SU-DHL-6 (cell line): ENCODE measurements around the gene SIRPG.

Experiments
- EZH2phosphoT487 ChIP-seq: fragments of 200-600 bp; sonication (generic), shearing (Covaris generic); conservative IDR thresholded peaks from 2 replicates; pipeline ENCODE4 v1.6.1; 2018; ENCODE audit warnings: mild to moderate bottlenecking, antibody characterized with exemption, low read length, moderate library complexity, mixed read lengths
- TF ChIP-seq, protein P1 (sequence below): fragments of 200-600 bp; sonication (generic); IDR thresholded peaks from one replicate; pipeline ENCODE4 v1.5.1; 2017; ENCODE audit warnings: antibody characterized with exemption, mild to moderate bottlenecking, low read length, moderate library complexity; ENCODE audit not compliant: insufficient read depth, poor library complexity, severe bottlenecking

DNA sequence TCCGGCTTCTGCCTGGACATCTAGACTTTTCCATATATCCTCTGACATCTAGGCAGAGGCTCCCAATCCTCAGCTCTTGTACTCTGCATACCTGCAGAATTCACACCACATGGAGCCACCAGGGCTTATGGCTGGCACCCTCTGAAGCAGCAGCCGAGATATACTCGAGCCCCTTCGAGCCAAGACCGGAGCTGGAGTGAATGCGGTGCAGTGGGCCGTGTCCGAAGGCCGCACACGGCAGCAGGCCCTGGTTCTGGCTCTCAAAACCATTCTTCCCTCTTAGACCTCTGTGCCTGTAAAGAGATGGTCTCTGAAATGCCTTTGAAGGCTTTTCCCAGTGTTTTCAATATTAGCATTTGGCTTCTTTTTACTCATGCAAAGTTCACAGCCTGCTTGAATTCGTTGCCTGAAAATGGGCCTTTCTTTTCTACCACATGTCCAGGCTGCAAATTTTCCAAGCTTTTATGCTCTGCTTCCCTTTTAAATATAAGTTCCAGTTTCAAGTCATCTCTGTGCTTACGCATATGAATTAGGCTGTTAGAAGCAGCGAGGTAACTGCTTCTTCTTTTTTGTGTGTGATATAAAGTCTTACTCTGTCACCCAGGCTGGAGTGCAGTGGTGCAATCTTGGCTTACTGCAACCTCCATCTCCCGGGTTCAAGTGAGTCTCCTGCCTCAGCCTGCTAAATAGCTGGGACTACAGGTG, 33.9 kb downstream of the SIRPG start:
- TF ChIP-seq, protein P1, sequence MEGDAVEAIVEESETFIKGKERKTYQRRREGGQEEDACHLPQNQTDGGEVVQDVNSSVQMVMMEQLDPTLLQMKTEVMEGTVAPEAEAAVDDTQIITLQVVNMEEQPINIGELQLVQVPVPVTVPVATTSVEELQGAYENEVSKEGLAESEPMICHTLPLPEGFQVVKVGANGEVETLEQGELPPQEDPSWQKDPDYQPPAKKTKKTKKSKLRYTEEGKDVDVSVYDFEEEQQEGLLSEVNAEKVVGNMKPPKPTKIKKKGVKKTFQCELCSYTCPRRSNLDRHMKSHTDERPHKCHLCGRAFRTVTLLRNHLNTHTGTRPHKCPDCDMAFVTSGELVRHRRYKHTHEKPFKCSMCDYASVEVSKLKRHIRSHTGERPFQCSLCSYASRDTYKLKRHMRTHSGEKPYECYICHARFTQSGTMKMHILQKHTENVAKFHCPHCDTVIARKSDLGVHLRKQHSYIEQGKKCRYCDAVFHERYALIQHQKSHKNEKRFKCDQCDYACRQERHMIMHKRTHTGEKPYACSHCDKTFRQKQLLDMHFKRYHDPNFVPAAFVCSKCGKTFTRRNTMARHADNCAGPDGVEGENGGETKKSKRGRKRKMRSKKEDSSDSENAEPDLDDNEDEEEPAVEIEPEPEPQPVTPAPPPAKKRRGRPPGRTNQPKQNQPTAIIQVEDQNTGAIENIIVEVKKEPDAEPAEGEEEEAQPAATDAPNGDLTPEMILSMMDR: no peak
- no peak for TF ChIP-seq EZH2phosphoT487
